GM23338 (cell line): ENCODE results near the gene KIRREL3. TPM values are rescaled to one million over a fixed set of nuclear protein-coding genes. Genes with fewer than 3 reads are reported as not detected.

ENCODE experiments used
- ATAC-seq: fragments of 200-7000 bp; cut with Tn5 transposase; 3 replicates; pipeline ENCODE4 v1.9.1; 2020
- DNase-seq: peaks from one replicate; pipeline ENCODE4 v3.0.0-alpha.2; 2015; ENCODE audit warnings: low spot score
- H2AFZ ChIP-seq: fragments of 200-600 bp; sonication (generic); 2 replicates; pipeline ENCODE4 v1.8.0; 2016; ENCODE audit warnings: antibody characterized with exemption, mild to moderate bottlenecking, moderate library complexity
- H3F3A ChIP-seq: fragments of 200-600 bp; sonication (generic); replicated peaks from 2 replicates; pipeline ENCODE4 v1.8.0; 2017; ENCODE audit warnings: antibody characterized with exemption, mixed run types, low read depth
- H3K27ac ChIP-seq: fragments of 200-600 bp; sonication (generic); 2 replicates; pipeline ENCODE4 v1.6.1; 2016; ENCODE audit warnings: low read depth
- H3K27me3 ChIP-seq: fragments of 200-600 bp; sonication (generic); 2 replicates; pipeline ENCODE4 v1.8.0; 2016; ENCODE audit warnings: mild to moderate bottlenecking, mixed run types, moderate library complexity; ENCODE audit not compliant: insufficient read depth
- H3K36me3 ChIP-seq: fragments of 200-600 bp; sonication (generic); 2 replicates; pipeline ENCODE4 v1.8.0; 2016; ENCODE audit warnings: mild to moderate bottlenecking; ENCODE audit not compliant: insufficient read depth
- H3K4me1 ChIP-seq: fragments of 200-600 bp; sonication (generic); 2 replicates; pipeline ENCODE4 v1.8.0; 2016; ENCODE audit warnings: mild to moderate bottlenecking, moderate library complexity; ENCODE audit not compliant: insufficient read depth
- H3K4me2 ChIP-seq: fragments of 200-600 bp; sonication (generic); 2 replicates; pipeline ENCODE4 v1.7.1; 2017; ENCODE audit warnings: mixed run types
- H3K4me3 ChIP-seq: fragments of 200-600 bp; sonication (generic); 2 replicates; pipeline ENCODE4 v1.6.1; 2016; ENCODE audit warnings: mixed run types
- H3K79me2 ChIP-seq: fragments of 200-600 bp; sonication (generic); replicated peaks from 2 replicates; pipeline ENCODE4 v1.8.0; 2017; ENCODE audit warnings: mild to moderate bottlenecking; ENCODE audit not compliant: insufficient read depth
- H3K9me2 ChIP-seq: fragments of 200-600 bp; sonication (generic); 2 replicates; pipeline ENCODE4 v1.8.0; 2017; ENCODE audit not compliant: insufficient read depth
- H4K20me1 ChIP-seq: fragments of 200-600 bp; sonication (generic); replicated peaks from 2 replicates; pipeline ENCODE4 v1.8.0; 2017; ENCODE audit warnings: mild to moderate bottlenecking; ENCODE audit not compliant: insufficient read depth
- H3K27ac Mint-ChIP-seq: 2 replicates; pipeline ENCODE4 v1.8.0; 2020; ENCODE audit warnings: inconsistent platforms, mild to moderate bottlenecking, moderate library complexity, mixed read lengths
- H3K27me3 Mint-ChIP-seq: 3 replicates; pipeline ENCODE4 v1.8.0; 2022; ENCODE audit warnings: low read depth, mild to moderate bottlenecking, moderate library complexity, mixed read lengths, inconsistent platforms; ENCODE audit not compliant: insufficient read depth, poor library complexity
- H3K36me3 Mint-ChIP-seq: 3 replicates; pipeline ENCODE4 v1.8.0; 2021; ENCODE audit warnings: low read depth, mild to moderate bottlenecking, inconsistent platforms, moderate library complexity, mixed read lengths
- H3K4me1 Mint-ChIP-seq: 3 replicates; pipeline ENCODE4 v1.8.0; 2020; ENCODE audit warnings: mild to moderate bottlenecking, inconsistent platforms, mixed read lengths
- H3K4me3 Mint-ChIP-seq: 3 replicates; pipeline ENCODE4 v1.8.0; 2021; ENCODE audit warnings: moderate library complexity, mild to moderate bottlenecking, inconsistent platforms, mixed read lengths
- H3K9me3 Mint-ChIP-seq: 3 replicates; pipeline ENCODE4 v1.8.0; 2020; ENCODE audit warnings: moderate library complexity, mild to moderate bottlenecking, inconsistent platforms, mixed read lengths
- CREB1 ChIP-seq: fragments of 250-450 bp; sonication (Bioruptor Pico); IDR thresholded peaks from 2 replicates; pipeline ENCODE4 v1.5.0; 2020; ENCODE audit warnings: low read depth, mild to moderate bottlenecking, moderate library complexity
- ETS1 ChIP-seq: IDR thresholded peaks from 2 replicates; pipeline ENCODE4 v1.6.1; 2016; ENCODE audit warnings: antibody characterized with exemption
- EZH2 ChIP-seq: fragments of 200-600 bp; sonication (generic); IDR thresholded peaks from one replicate; pipeline ENCODE4 v1.8.0; 2017; ENCODE audit warnings: antibody characterized with exemption, mild to moderate bottlenecking, low read depth; ENCODE audit not compliant: unreplicated experiment
- EZH2phosphoT487 ChIP-seq: fragments of 200-600 bp; sonication (generic); IDR thresholded peaks from one replicate; pipeline ENCODE4 v1.8.1; 2018; ENCODE audit warnings: antibody characterized with exemption; ENCODE audit not compliant: unreplicated experiment
- JUNB ChIP-seq: IDR thresholded peaks from one replicate; pipeline ENCODE4 v1.6.1; 2016; ENCODE audit warnings: antibody characterized with exemption; ENCODE audit not compliant: unreplicated experiment
- NANOG ChIP-seq: IDR thresholded peaks from 2 replicates; pipeline ENCODE4 v1.6.1; 2016; ENCODE audit warnings: antibody characterized with exemption, borderline replicate concordance
- REST ChIP-seq: IDR thresholded peaks from one replicate; pipeline ENCODE4 v1.6.1; 2018; ENCODE audit warnings: antibody characterized with exemption; ENCODE audit not compliant: unreplicated experiment
- ZNF114 ChIP-seq: fragments of 250-450 bp; sonication (Bioruptor Pico); IDR thresholded peaks from 2 replicates; pipeline ENCODE4 v1.5.0; 2020; ENCODE audit warnings: mild to moderate bottlenecking, moderate library complexity
- ZNF331 ChIP-seq: fragments of 250-450 bp; sonication (Bioruptor Pico); IDR thresholded peaks from 2 replicates; pipeline ENCODE4 v1.5.0; 2020; ENCODE audit warnings: low read depth, mild to moderate bottlenecking, moderate library complexity
- polyA plus RNA-seq: library from polyadenylated mRNA; unstranded; fragments of >200 nt; fragmentation: Nextera tagmentation; extraction: Ambion mirVana; gene quantifications from 2 replicates; pipeline ENCODE4 v1.2.1, GENCODE V29; 2016
- total RNA-seq: library from RNA; depleted of rRNA; stranded (reverse); fragments of >200 nt; shearing (Covaris generic); gene quantifications from 2 replicates; pipeline ENCODE4 v1.2.3, GENCODE V29; 2014

KIRREL3 gene
- total and polyA plus RNA-seq, 2 experiments from 2014 or later: 0.13 to 1.5 TPM

GRCh38 chr11:126871792-126872191 lies 128.8 kb downstream of the KIRREL3 start (continued):
- TF ChIP-seq REST (no peak), JUNB (no peak), ZNF331 (CRISPR knock-in tag) (no peak), ZNF114 (CRISPR knock-in tag) (no peak)

GRCh38 chr11:126870021-126870420 lies 130.5 kb downstream of the KIRREL3 start:
- no peak overlapping the region for H3K27ac Mint-ChIP-seq
- no peaks in the 10 kb centered on the region for H3K9me2 ChIP-seq
- no peaks in the 10 kb centered on the region for H3K27me3 ChIP-seq
- H4K20me1 ChIP-seq: no peaks in the 10 kb centered on the region
- no peaks in the 10 kb centered on the region for H3K36me3 ChIP-seq
- no peak for ATAC-seq
- H3K27me3 Mint-ChIP-seq: no peaks in the 10 kb centered on the region
- H3K4me2 ChIP-seq: no peak overlapping the region
- peaks cover 12% of the 10 kb centered on the region for H3K36me3 Mint-ChIP-seq
- H2AFZ ChIP-seq: no peak overlapping the region
- no peak overlapping the region for H3K27ac ChIP-seq
- no peak overlapping the region for H3K4me3 ChIP-seq
- TF ChIP-seq CREB1 (no peak), ZNF331 (CRISPR knock-in tag) (no peak), ETS1 (no peak)
- peaks cover 17% of the 10 kb centered on the region for H3K9me3 Mint-ChIP-seq
- no peaks in the 10 kb centered on the region for H3F3A ChIP-seq
- H3K4me1 Mint-ChIP-seq: peaks cover 5% of the 10 kb centered on the region; the same call in 1 of the 3 replicates
- no peaks in the 10 kb centered on the region for H3K79me2 ChIP-seq
- H3K4me1 ChIP-seq: no peaks in the 10 kb centered on the region
- no peak for DNase-seq
- no peak overlapping the region for H3K4me3 Mint-ChIP-seq

GRCh38 chr11:126868741-126869140 lies 131.8 kb downstream of the KIRREL3 start:
- Histone ChIP-seq H2AFZ (no peak overlapping the region), H3K27ac (no peak overlapping the region), H3K9me2 (no peaks in the 10 kb centered on the region), H3K36me3 (no peaks in the 10 kb centered on the region), H3K4me3 (no peak overlapping the region), H3K79me2 (no peaks in the 10 kb centered on the region), H3F3A (no peaks in the 10 kb centered on the region), H3K4me2 (no peak overlapping the region), H3K4me1 (no peaks in the 10 kb centered on the region), H4K20me1 (no peaks in the 10 kb centered on the region), H3K27me3 (no peaks in the 10 kb centered on the region)
- no peak overlapping the region for H3K4me3 Mint-ChIP-seq
- no peak for ATAC-seq
- no peaks in the 10 kb centered on the region for H3K27me3 Mint-ChIP-seq
- H3K27ac Mint-ChIP-seq: no peak overlapping the region
- peaks cover 17% of the 10 kb centered on the region for H3K9me3 Mint-ChIP-seq
- TF ChIP-seq CREB1 (no peak), EZH2 (no peak), NANOG (no peak), EZH2phosphoT487 (no peak), JUNB (no peak), REST (no peak)
- H3K36me3 Mint-ChIP-seq: peaks cover 12% of the 10 kb centered on the region
- DNase-seq: no peak
- H3K4me1 Mint-ChIP-seq: peaks cover 5% of the 10 kb centered on the region; the same call in 1 of the 3 replicates
